Neural cell (in vitro differentiated cells): ENCODE results near the gene FAF1. TPM values are rescaled to one million over a fixed set of nuclear protein-coding genes. Genes with fewer than 3 reads are reported as not detected.

Source experiments
- H2AFZ ChIP-seq: fragments of 200-600, 300-800 bp; sonication (generic), shearing (Covaris generic); 2 replicates; pipeline ENCODE4 v1.6.0; 2014; ENCODE audit warnings: low read depth, mild to moderate bottlenecking, antibody characterized with exemption, low read length, moderate library complexity
- H3F3A ChIP-seq: fragments of 200-600 bp; shearing (Covaris generic); 2 replicates; pipeline ENCODE4 v1.6.1; 2016; ENCODE audit warnings: mild to moderate bottlenecking, moderate library complexity, mixed read lengths, antibody characterized with exemption, low read length; ENCODE audit not compliant: insufficient read depth, poor library complexity, severe bottlenecking
- H3K27ac ChIP-seq: fragments of 200-600, 300-800 bp; sonication (generic), shearing (Covaris generic); 2 replicates; pipeline ENCODE4 v1.5.1; 2014; ENCODE audit warnings: mild to moderate bottlenecking, low read length, moderate library complexity
- H3K27me3 ChIP-seq: fragments of 300-800, 200-600 bp; sonication (generic), shearing (Covaris generic); 2 replicates; pipeline ENCODE4 v1.6.0; 2014; ENCODE audit warnings: mild to moderate bottlenecking, low read depth, low read length, moderate library complexity; ENCODE audit not compliant: insufficient read depth
- H3K36me3 ChIP-seq: fragments of 300-800, 200-600 bp; sonication (generic), shearing (Covaris generic); 2 replicates; pipeline ENCODE4 v1.5.1; 2014; ENCODE audit warnings: mild to moderate bottlenecking, antibody characterized with exemption, low read length, moderate library complexity; ENCODE audit not compliant: insufficient read depth
- H3K4me2 ChIP-seq: fragments of 300-800, 200-600 bp; sonication (generic), shearing (Covaris generic); 2 replicates; pipeline ENCODE4 v1.6.0; 2014; ENCODE audit warnings: mild to moderate bottlenecking, low read length
- H3K4me3 ChIP-seq: fragments of 300-800, 200-600 bp; sonication (generic), shearing (Covaris generic); 2 replicates; pipeline ENCODE4 v1.5.1; 2014; ENCODE audit warnings: mild to moderate bottlenecking, low read length, moderate library complexity
- H3K79me2 ChIP-seq: fragments of 200-600 bp; shearing (Covaris generic); replicated peaks from 2 replicates; pipeline ENCODE4 v1.6.0; 2014; ENCODE audit warnings: mild to moderate bottlenecking, low read length, moderate library complexity; ENCODE audit not compliant: insufficient read depth
- H3K9ac ChIP-seq: fragments of 300-800, 200-600 bp; sonication (generic), shearing (Covaris generic); 2 replicates; pipeline ENCODE4 v1.6.1; 2016; ENCODE audit warnings: mild to moderate bottlenecking, low read length, mixed read lengths
- H3K9me2 ChIP-seq: fragments of 200-600 bp; shearing (Covaris generic); 2 replicates; pipeline ENCODE4 v1.6.1; 2016; ENCODE audit warnings: mild to moderate bottlenecking, low read length, mixed read lengths; ENCODE audit not compliant: insufficient read depth
- H3K9me3 ChIP-seq: fragments of 200-600, 300-800 bp; sonication (generic), shearing (Covaris generic); 2 replicates; pipeline ENCODE4 v1.6.1; 2016; ENCODE audit warnings: mild to moderate bottlenecking, mixed run types, low read length, moderate library complexity, mixed read lengths
- H4K20me1 ChIP-seq: fragments of 200-600 bp; shearing (Covaris generic); 2 replicates; pipeline ENCODE4 v1.6.1; 2016; ENCODE audit warnings: mild to moderate bottlenecking, mixed run types; ENCODE audit not compliant: insufficient read depth
- CTCF ChIP-seq: fragments of 450-650 bp; IDR thresholded peaks from 2 replicates; pipeline ENCODE4 v1.5.1; 2014; ENCODE audit warnings: antibody characterized with exemption, mild to moderate bottlenecking, moderate library complexity; ENCODE audit not compliant: poor library complexity, severe bottlenecking
- EP300 ChIP-seq: fragments of 450-650 bp; conservative IDR thresholded peaks from 2 replicates; pipeline ENCODE4 v1.6.1; 2014; ENCODE audit warnings: antibody characterized with exemption, mild to moderate bottlenecking, moderate library complexity; ENCODE audit not compliant: poor library complexity, severe bottlenecking
- EZH2 ChIP-seq: fragments of 200-600, 300-800 bp; shearing (Covaris generic), sonication (generic); IDR thresholded peaks from 2 replicates; pipeline ENCODE4 v1.6.1; 2014; ENCODE audit warnings: antibody characterized with exemption, low read length, borderline replicate concordance, mild to moderate bottlenecking; ENCODE audit not compliant: insufficient read depth, poor library complexity, severe bottlenecking
- MXI1 ChIP-seq: fragments of 450-650 bp; conservative IDR thresholded peaks from 2 replicates; pipeline ENCODE4 v1.6.1; 2014; ENCODE audit warnings: antibody characterized with exemption, mild to moderate bottlenecking; ENCODE audit not compliant: poor library complexity, severe bottlenecking
- POLR2AphosphoS5 ChIP-seq: IDR thresholded peaks from 2 replicates; pipeline ENCODE4 v1.6.1; 2012
- RAD21 ChIP-seq: fragments of 450-650 bp; conservative IDR thresholded peaks from 2 replicates; pipeline ENCODE4 v1.6.1; 2014; ENCODE audit warnings: antibody characterized with exemption, mild to moderate bottlenecking, moderate library complexity
- REST ChIP-seq: IDR thresholded peaks from 2 replicates; pipeline ENCODE4 v1.6.1; 2012; ENCODE audit warnings: borderline replicate concordance
- SMC3 ChIP-seq: fragments of 450-650 bp; conservative IDR thresholded peaks from 2 replicates; pipeline ENCODE4 v1.6.1; 2014; ENCODE audit warnings: antibody characterized with exemption, mild to moderate bottlenecking, moderate library complexity; ENCODE audit not compliant: poor library complexity
- TAF1 ChIP-seq: IDR thresholded peaks from 2 replicates; pipeline ENCODE4 v1.6.1; 2012; ENCODE audit warnings: low read depth
- polyA plus RNA-seq: library from polyadenylated mRNA; depleted of rRNA; stranded (reverse); fragments of >200 nt; gene quantifications from 2 replicates; pipeline ENCODE4 v1.2.3, GENCODE V29; 2014

FAF1 gene
- polyA plus RNA-seq, 1 donor from 2014 or later, result 52.1 TPM

GRCh38 chr1:50858761-50859160 is 101.3 kb downstream of the FAF1 start:
- Histone ChIP-seq H3K9me2 (no peaks in the 10 kb centered on the region), H2AFZ (no peak overlapping the region), H3K9ac (no peak overlapping the region), H3K4me2 (no peak overlapping the region), H3K9me3 (peaks cover 7% of the 10 kb centered on the region), H3K27me3 (no peaks in the 10 kb centered on the region), H3K4me3 (no peak overlapping the region), H4K20me1 (no peaks in the 10 kb centered on the region), H3F3A (no peaks in the 10 kb centered on the region), H3K79me2 (peaks cover 9% of the 10 kb centered on the region), H3K27ac (no peak overlapping the region), H3K36me3 (no peaks in the 10 kb centered on the region)
- TF ChIP-seq RAD21 (no peak), EP300 (no peak), CTCF (no peak), TAF1 (no peak), REST (no peak), SMC3 (no peak), POLR2AphosphoS5 (no peak), MXI1 (no peak), EZH2 (no peak)

- no peak overlapping the region for H3K27ac ChIP-seq
- no peak overlapping the region for H3K9ac ChIP-seq
- H3K9me2 ChIP-seq, result no peaks in the 10 kb centered on the region
- peaks cover 9% of the 10 kb centered on the region for H3K79me2 ChIP-seq
- TF ChIP-seq TAF1, result no peak
- no peak overlapping the region for H2AFZ ChIP-seq
- no peaks in the 10 kb centered on the region for H3F3A ChIP-seq
- H3K36me3 ChIP-seq, result no peaks in the 10 kb centered on the region
- H4K20me1 ChIP-seq, result no peaks in the 10 kb centered on the region
- H3K4me2 ChIP-seq, result no peak overlapping the region
- no peaks in the 10 kb centered on the region for H3K27me3 ChIP-seq
- peaks cover 7% of the 10 kb centered on the region for H3K9me3 ChIP-seq
- no peak overlapping the region for H3K4me3 ChIP-seq
Measured at GRCh38 chr1:50857702-50858101, 102.4 kb downstream of the FAF1 start.

GRCh38 chr1:50853325-50853724 is 106.7 kb downstream of the FAF1 start:
- Histone ChIP-seq H3K27ac (no peak overlapping the region), H3K4me3 (no peak overlapping the region), H3K9me2 (no peaks in the 10 kb centered on the region), H3K9ac (no peak overlapping the region), H3K9me3 (no peaks in the 10 kb centered on the region), H4K20me1 (no peaks in the 10 kb centered on the region), H3K79me2 (no peaks in the 10 kb centered on the region), H3K4me2 (no peak overlapping the region), H3F3A (no peaks in the 10 kb centered on the region), H2AFZ (no peak overlapping the region), H3K36me3 (no peaks in the 10 kb centered on the region), H3K27me3 (no peaks in the 10 kb centered on the region)
- no peak for TF ChIP-seq REST
- TF ChIP-seq MXI1, result no peak
- no peak for TF ChIP-seq TAF1
- no peak for TF ChIP-seq RAD21
- no peak for TF ChIP-seq CTCF
- TF ChIP-seq POLR2AphosphoS5, result no peak
- no peak for TF ChIP-seq EP300
- no peak for TF ChIP-seq SMC3
- no peak for TF ChIP-seq EZH2
